Neuronal stem cell (in vitro differentiated cells): ENCODE results near the gene SLC12A7.
A peak's percentile ranks its signal among the peaks of the same experiment; 100 is the strongest.

Experiments
- DNase-seq: peaks from one replicate; pipeline ENCODE4 v3.0.0-alpha.2; 2013; ENCODE audit warnings: low spot score
- H2AFZ ChIP-seq: one replicate; pipeline ENCODE4 v1.6.1; 2013; ENCODE audit warnings: mild to moderate bottlenecking, low read length, inconsistent platforms
- H2AK5ac ChIP-seq: 2 replicates; pipeline ENCODE4 v1.6.1; 2013; ENCODE audit warnings: low read depth, mild to moderate bottlenecking, inconsistent platforms, low read length, moderate library complexity, mixed read lengths
- H2BK120ac ChIP-seq: 2 replicates; pipeline ENCODE4 v1.6.1; 2013; ENCODE audit warnings: low read depth, mild to moderate bottlenecking, inconsistent platforms, low read length, moderate library complexity, mixed read lengths
- H2BK12ac ChIP-seq: one replicate; pipeline ENCODE4 v1.6.1; 2013; ENCODE audit warnings: low read length, inconsistent platforms
- H2BK15ac ChIP-seq: 2 replicates; pipeline ENCODE4 v1.6.1; 2013; ENCODE audit warnings: mild to moderate bottlenecking, low read length, inconsistent platforms, mixed read lengths
- H2BK5ac ChIP-seq: one replicate; pipeline ENCODE4 v1.6.1; 2013; ENCODE audit warnings: inconsistent platforms, mild to moderate bottlenecking, low read length, moderate library complexity
- H3K14ac ChIP-seq: one replicate; pipeline ENCODE4 v1.6.1; 2013; ENCODE audit warnings: low read length, inconsistent platforms
- H3K18ac ChIP-seq: 2 replicates; pipeline ENCODE4 v1.6.1; 2013; ENCODE audit warnings: low read length, inconsistent platforms
- H3K23ac ChIP-seq: 2 replicates; pipeline ENCODE4 v1.6.1; 2013; ENCODE audit warnings: low read depth, mild to moderate bottlenecking, mixed read lengths, low read length, inconsistent platforms; ENCODE audit not compliant: poor library complexity
- H3K27ac ChIP-seq: replicated peaks from 3 replicates; pipeline ENCODE4 v1.5.1; 2013; ENCODE audit warnings: low read length, inconsistent platforms
- H3K27me3 ChIP-seq, 3 experiments: 2 replicates each; pipeline ENCODE4 v1.6.1; 2013; ENCODE audit warnings: low read length in 3 of 3, mild to moderate bottlenecking in 2 of 3, inconsistent platforms in 1 of 3, low read depth in 1 of 3, mixed read lengths in 1 of 3, moderate library complexity in 1 of 3; ENCODE audit not compliant: control insufficient read depth in 3 of 3, insufficient read depth in 3 of 3
- H3K36me3 ChIP-seq, 2 donors: replicated peaks in 1 of 2; 2 replicates each; pipeline ENCODE4 v1.6.1; 2013; ENCODE audit warnings: low read length in 2 of 2; ENCODE audit not compliant: control insufficient read depth in 2 of 2, insufficient read depth in 2 of 2
- H3K4ac ChIP-seq: 2 replicates; pipeline ENCODE4 v1.6.1; 2013; ENCODE audit warnings: inconsistent platforms, mild to moderate bottlenecking, low read length, moderate library complexity
- H3K4me1 ChIP-seq, 2 donors: 1 replicate in 1 of 2; 2 replicates in 1 of 2; pipeline ENCODE4 v1.6.1; 2013; ENCODE audit warnings: low read length in 2 of 2, low read depth in 1 of 2; ENCODE audit not compliant: control insufficient read depth in 2 of 2, insufficient read depth in 1 of 2
- H3K4me2 ChIP-seq: one replicate; pipeline ENCODE4 v1.6.1; 2013; ENCODE audit warnings: mild to moderate bottlenecking, low read length, inconsistent platforms; ENCODE audit not compliant: insufficient read depth, poor library complexity, severe bottlenecking
- H3K4me3 ChIP-seq, 2 donors: 2 replicates each; pipeline ENCODE4 v1.5.1; 2013; ENCODE audit warnings: low read length in 2 of 2, mild to moderate bottlenecking in 2 of 2, inconsistent platforms in 1 of 2, moderate library complexity in 1 of 2
- H3K79me1 ChIP-seq: one replicate; pipeline ENCODE4 v1.6.1; 2013; ENCODE audit warnings: low read depth, mild to moderate bottlenecking, inconsistent platforms, low read length, moderate library complexity
- H3K9ac ChIP-seq: one replicate; pipeline ENCODE4 v1.6.1; 2013; ENCODE audit warnings: mild to moderate bottlenecking, low read depth, low read length, inconsistent platforms; ENCODE audit not compliant: poor library complexity
- H3K9me3 ChIP-seq, 2 donors: replicated peaks in 1 of 2; 2 replicates each; pipeline versions ENCODE3 to v1.6.1; 2013; ENCODE audit warnings: low read length in 2 of 2, mild to moderate bottlenecking in 2 of 2, inconsistent platforms in 1 of 2, low read depth in 1 of 2, mixed read lengths in 1 of 2, moderate library complexity in 1 of 2; ENCODE audit not compliant: control insufficient read depth in 2 of 2, insufficient read depth in 1 of 2
- H4K8ac ChIP-seq: one replicate; pipeline ENCODE4 v1.6.1; 2013; ENCODE audit warnings: low read depth, mild to moderate bottlenecking, inconsistent platforms, low read length, moderate library complexity
- H4K91ac ChIP-seq: one replicate; pipeline ENCODE4 v1.6.1; 2013; ENCODE audit warnings: low read length, low read depth, mild to moderate bottlenecking, inconsistent platforms; ENCODE audit not compliant: poor library complexity
- WGBS, 2 donors: extraction: QIAGEN DNeasy Blood & Tissue Kit; methylation state at CpG; one replicate each; pipeline ENCODE4 v1.1.7; 2013; ENCODE audit warnings: missing lambda C conversion rate in 2 of 2, mixed read lengths in 1 of 2; ENCODE audit not compliant: insufficient read length in 2 of 2, insufficient replicate concordance in 1 of 2; ENCODE audit errors: extremely low coverage in 2 of 2; 5-methylcytosine and 5-hydroxymethylcytosine counted together

The SLC12A7 gene

DNA sequence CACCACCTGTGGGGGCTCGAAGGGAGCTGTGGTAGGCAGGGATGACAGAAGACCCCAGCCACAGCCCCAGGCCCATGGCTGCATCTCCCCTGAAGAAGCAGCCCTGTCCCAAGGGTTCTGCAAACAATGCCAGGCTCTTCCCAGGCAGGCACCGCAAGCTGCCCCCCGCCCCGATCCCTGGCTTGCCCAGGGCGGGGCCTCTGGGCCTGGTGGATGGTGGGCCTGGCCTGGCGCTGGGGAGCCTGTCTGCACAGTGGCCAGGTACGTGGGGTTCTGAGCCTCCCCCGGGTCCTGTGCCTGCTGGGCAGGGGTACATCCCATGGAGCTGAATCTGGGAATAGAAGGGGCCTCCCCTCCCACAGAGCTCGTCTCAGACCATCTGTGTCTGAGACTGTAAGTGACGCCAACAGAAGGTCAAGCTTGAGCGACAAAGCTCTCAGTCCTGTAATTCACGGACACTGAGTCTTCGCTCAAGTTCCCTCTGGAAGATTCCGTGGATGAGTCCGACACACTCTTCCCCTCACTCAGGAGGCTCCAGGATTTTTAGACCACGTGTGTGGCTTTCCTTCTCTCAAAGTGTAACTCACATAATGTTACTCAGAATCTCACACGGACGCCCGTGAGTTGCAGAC, 4.4 kb upstream of the SLC12A7 start:
- Histone ChIP-seq H2AFZ (no peak overlapping the region), H2BK5ac (no peak overlapping the region), H3K27ac (no peak overlapping the region), H3K79me1 (peaks cover 6% of the 10 kb centered on the region), H4K8ac (no peak overlapping the region), H3K36me3 (no peaks in the 10 kb centered on the region), H2BK12ac (no peak overlapping the region), H4K91ac (no peak overlapping the region), H3K4me1 (peaks cover 0 to 12% of the 10 kb centered on the region in 2 donors), H3K23ac (no peak overlapping the region), H3K27me3 (peaks cover 0 to 42% (median 0%) of the 10 kb centered on the region in 3 experiments), H3K18ac (peak overlapping the region; percentile 13), H3K4ac (no peak overlapping the region), H2BK120ac (no peak overlapping the region), H3K4me3 (no peak overlapping the region), H3K4me2 (no peak overlapping the region), H3K9me3 (no peaks in the 10 kb centered on the region), H2BK15ac (peak overlapping the region; percentile 83), H3K9ac (no peak overlapping the region), H2AK5ac (peak overlapping the region; percentile 56), H3K14ac (no peak overlapping the region)
- DNase-seq = no peak
- no CpG with 5 or more reads among the region's 19 CpGs for WGBS, 2 donors

GRCh38 chr5:1115123-1115815, 3.4 kb upstream of the SLC12A7 start:
- Histone ChIP-seq H2BK15ac (peak overlapping the region; percentile 37), H3K27ac (no peak overlapping the region), H3K36me3 (no peaks in the 10 kb centered on the region), H2AFZ (no peak overlapping the region), H3K4me1 (peaks cover 6 to 17% of the 10 kb centered on the region in 2 donors), H2AK5ac (peak overlapping the region; percentile 77), H3K23ac (peak overlapping the region; percentile 47), H3K79me1 (peaks cover 9% of the 10 kb centered on the region), H3K14ac (no peak overlapping the region), H4K91ac (no peak overlapping the region), H3K4me2 (no peak overlapping the region), H3K27me3 (peaks cover 0 to 32% (median 0%) of the 10 kb centered on the region in 3 experiments), H2BK12ac (no peak overlapping the region), H3K9me3 (no peaks in the 10 kb centered on the region), H3K4ac (no peak overlapping the region), H4K8ac (no peak overlapping the region), H2BK5ac (peak overlapping the region; percentile 22), H3K9ac (no peak overlapping the region), H2BK120ac (no peak overlapping the region), H3K4me3 (no peak overlapping the region), H3K18ac (peak overlapping the region; percentile 19)
- no CpG with 5 or more reads among the region's 23 CpGs for WGBS, 2 donors
- no peak for DNase-seq

DNA sequence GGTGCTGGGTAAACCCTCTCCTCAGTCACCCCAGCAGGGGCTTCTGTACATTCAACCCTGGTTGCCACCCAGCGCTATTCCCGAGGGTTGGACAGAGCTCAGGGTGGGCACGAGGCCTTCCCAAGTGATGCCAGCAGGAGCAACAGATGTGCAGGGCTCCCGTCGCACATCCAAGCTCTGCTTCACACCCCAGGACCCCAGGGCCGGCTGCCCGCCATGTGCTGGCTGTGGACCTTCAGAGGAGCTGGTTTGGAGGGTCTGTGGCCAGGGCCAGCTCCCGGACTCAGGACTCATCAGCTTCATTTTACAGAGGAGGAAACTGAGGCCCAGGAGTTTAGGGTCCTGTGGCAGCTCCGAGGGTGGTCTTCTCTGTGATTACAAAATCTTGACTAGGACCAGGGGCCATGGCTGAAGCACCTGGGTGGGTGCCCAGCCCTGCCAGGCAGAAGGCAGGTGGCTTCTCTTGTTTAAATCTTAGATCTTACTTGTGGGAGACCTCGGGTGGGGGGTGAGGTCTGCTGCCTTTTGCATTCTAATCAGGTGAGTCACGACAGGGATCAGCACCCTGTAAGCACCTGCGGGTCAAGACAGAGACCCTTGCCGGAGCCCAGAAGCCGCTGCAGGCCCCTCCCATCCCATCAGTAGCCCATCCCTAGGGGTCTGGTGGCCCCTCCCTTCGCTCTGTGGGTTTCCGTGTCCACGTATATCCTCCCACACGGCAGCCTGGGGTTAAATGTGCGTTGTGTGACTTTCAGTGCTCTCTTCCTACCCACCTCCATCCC, 2.1 kb upstream of the SLC12A7 start:
- DNase-seq = no peak
- Histone ChIP-seq H3K27me3 (peaks cover 0 to 22% (median 0%) of the 10 kb centered on the region in 3 experiments), H3K4me2 (no peak overlapping the region), H2BK15ac (peak overlapping the region; percentile 64), H3K9me3 (no peaks in the 10 kb centered on the region), H2BK120ac (no peak overlapping the region), H3K18ac (no peak overlapping the region), H4K8ac (no peak overlapping the region), H3K4me3 (no peak overlapping the region), H2BK12ac (no peak overlapping the region), H3K4me1 (peaks cover 6 to 16% of the 10 kb centered on the region in 2 donors), H3K79me1 (peaks cover 13% of the 10 kb centered on the region), H3K23ac (no peak overlapping the region), H3K14ac (no peak overlapping the region), H2AK5ac (no peak overlapping the region), H2AFZ (no peak overlapping the region), H2BK5ac (no peak overlapping the region), H4K91ac (no peak overlapping the region), H3K36me3 (no peaks in the 10 kb centered on the region), H3K9ac (no peak overlapping the region), H3K4ac (no peak overlapping the region), H3K27ac (no peak overlapping the region)
- WGBS, 2 donors = no CpG with 5 or more reads among the region's 19 CpGs

GRCh38 chr5:1113332-1113690, 1.4 kb upstream of the SLC12A7 start:
- Histone ChIP-seq H3K4me2 (no peak overlapping the region), H3K27me3 (peaks cover 0 to 15% (median 0%) of the 10 kb centered on the region in 3 experiments), H4K8ac (no peak overlapping the region), H2BK12ac (no peak overlapping the region), H3K27ac (no peak overlapping the region), H2BK5ac (no peak overlapping the region), H4K91ac (no peak overlapping the region), H3K79me1 (peaks cover 13% of the 10 kb centered on the region), H2AK5ac (peak overlapping the region; percentile 49), H3K4me3 (no peak overlapping the region), H2AFZ (no peak overlapping the region), H2BK120ac (no peak overlapping the region), H3K4ac (no peak overlapping the region), H3K14ac (no peak overlapping the region), H3K9me3 (no peaks in the 10 kb centered on the region), H3K9ac (no peak overlapping the region), H3K23ac (no peak overlapping the region), H3K4me1 (peaks cover 6 to 12% of the 10 kb centered on the region in 2 donors), H3K18ac (no peak overlapping the region), H3K36me3 (no peaks in the 10 kb centered on the region), H2BK15ac (no peak overlapping the region)
- no peak for DNase-seq
- no CpG with 5 or more reads among the region's 5 CpGs for WGBS, 2 donors
